MM.1S (cell line): ENCODE data around the gene PROK1.

Experiments
- DNase-seq: peaks from one replicate; pipeline ENCODE4 v3.0.0-alpha.2; 2015
- H2AFZ ChIP-seq: fragments of 300-600 bp; sonication (generic); 2 replicates; pipeline ENCODE4 v1.6.0; 2016; ENCODE audit warnings: antibody characterized with exemption, low read length
- H3F3A ChIP-seq: fragments of 300-600 bp; sonication (generic); 2 replicates; pipeline ENCODE4 v1.6.1; 2016; ENCODE audit warnings: mild to moderate bottlenecking, antibody characterized with exemption, low read length, moderate library complexity, mixed read lengths; ENCODE audit not compliant: insufficient read depth
- H3K27ac ChIP-seq: fragments of 300-600 bp; sonication (generic); 2 replicates; pipeline ENCODE4 v1.5.1; 2016; ENCODE audit warnings: mild to moderate bottlenecking, low read length
- H3K27me3 ChIP-seq: fragments of 300-600 bp; sonication (generic); replicated peaks from 2 replicates; pipeline ENCODE4 v1.6.0; 2016; ENCODE audit warnings: low read length; ENCODE audit not compliant: insufficient read depth
- H3K36me3 ChIP-seq: fragments of 300-600 bp; sonication (generic); replicated peaks from 2 replicates; pipeline ENCODE4 v1.6.1; 2016; ENCODE audit warnings: mild to moderate bottlenecking, low read length, mixed read lengths; ENCODE audit not compliant: insufficient read depth
- H3K4me1 ChIP-seq: fragments of 300-600 bp; sonication (generic); 2 replicates; pipeline ENCODE4 v1.6.1; 2016; ENCODE audit warnings: low read length, mixed read lengths
- H3K4me2 ChIP-seq: fragments of 300-600 bp; sonication (generic); 2 replicates; pipeline ENCODE4 v1.6.0; 2016; ENCODE audit warnings: low read depth, low read length
- H3K4me3 ChIP-seq: fragments of 300-600 bp; sonication (generic); 2 replicates; pipeline ENCODE4 v1.5.1; 2016; ENCODE audit warnings: low read length, mixed read lengths
- H3K79me2 ChIP-seq: fragments of 300-600 bp; sonication (generic); 2 replicates; pipeline ENCODE4 v1.6.1; 2016; ENCODE audit warnings: mixed run types, low read length, mixed read lengths
- H3K9ac ChIP-seq: fragments of 300-600 bp; sonication (generic); 2 replicates; pipeline ENCODE4 v1.6.1; 2016; ENCODE audit warnings: low read length, mixed read lengths
- H3K9me2 ChIP-seq: fragments of 300-600 bp; sonication (generic); replicated peaks from 2 replicates; pipeline ENCODE4 v1.6.1; 2016; ENCODE audit warnings: mild to moderate bottlenecking, low read length, mixed read lengths; ENCODE audit not compliant: insufficient read depth
- H3K9me3 ChIP-seq: fragments of 300-600 bp; sonication (generic); replicated peaks from 2 replicates; pipeline ENCODE4 v1.6.1; 2016; ENCODE audit warnings: mild to moderate bottlenecking, low read length, mixed read lengths; ENCODE audit not compliant: insufficient read depth
- H4K20me1 ChIP-seq: fragments of 300-600 bp; sonication (generic); 2 replicates; pipeline ENCODE4 v1.6.1; 2016; ENCODE audit warnings: mild to moderate bottlenecking, low read length, moderate library complexity, mixed read lengths; ENCODE audit not compliant: insufficient read depth
- CTCF ChIP-seq: fragments of 300-600 bp; sonication (generic); IDR thresholded peaks from 2 replicates; pipeline ENCODE4 v1.5.1; 2016; ENCODE audit warnings: antibody characterized with exemption, low read length, mixed read lengths
- EZH2 ChIP-seq: fragments of 300-600 bp; sonication (generic); optimal IDR thresholded peaks from 2 replicates; pipeline ENCODE3; 2017; ENCODE audit warnings: low read depth, mild to moderate bottlenecking, antibody characterized with exemption, low read length, mixed read lengths
- EZH2phosphoT487 ChIP-seq: fragments of 300-600 bp; sonication (generic); IDR thresholded peaks from 2 replicates; pipeline ENCODE4 v1.6.1; 2018; ENCODE audit warnings: antibody characterized with exemption, low read length

PROK1 gene

GRCh38 chr1:110463725-110464124 is 12.8 kb downstream of the PROK1 start:
- Histone ChIP-seq H3K27ac (no peak overlapping the region), H4K20me1 (no peaks in the 10 kb centered on the region), H3K9me2 (no peaks in the 10 kb centered on the region), H3F3A (no peaks in the 10 kb centered on the region), H3K9me3 (no peaks in the 10 kb centered on the region), H2AFZ (no peak overlapping the region), H3K9ac (no peak overlapping the region), H3K4me3 (no peak overlapping the region), H3K4me1 (no peaks in the 10 kb centered on the region), H3K4me2 (no peak overlapping the region), H3K79me2 (no peaks in the 10 kb centered on the region), H3K36me3 (no peaks in the 10 kb centered on the region), H3K27me3 (no peaks in the 10 kb centered on the region)
- DNase-seq = no peak
- TF ChIP-seq EZH2 = no peak

- no peak for DNase-seq
- Histone ChIP-seq H3K4me3 (no peak overlapping the region), H3K9ac (no peak overlapping the region), H3K4me1 (no peaks in the 10 kb centered on the region), H3K9me2 (no peaks in the 10 kb centered on the region), H3K27ac (no peak overlapping the region; the same call in 1 of the 2 replicates), H2AFZ (no peak overlapping the region), H3K4me2 (no peak overlapping the region), H3K27me3 (no peaks in the 10 kb centered on the region), H3F3A (no peaks in the 10 kb centered on the region), H3K9me3 (no peaks in the 10 kb centered on the region), H3K79me2 (no peaks in the 10 kb centered on the region), H3K36me3 (no peaks in the 10 kb centered on the region), H4K20me1 (no peaks in the 10 kb centered on the region)
- TF ChIP-seq CTCF = no peak
- TF ChIP-seq EZH2phosphoT487 = no peak
- TF ChIP-seq EZH2 = no peak
Measured at GRCh38 chr1:110464340-110464739, 13.4 kb downstream of the PROK1 start.

GRCh38 chr1:110465038-110465813 is 14.3 kb downstream of the PROK1 start:
- no peak overlapping the region for H3K4me2 ChIP-seq
- H2AFZ ChIP-seq = no peak overlapping the region
- H4K20me1 ChIP-seq = no peaks in the 10 kb centered on the region
- no peaks in the 10 kb centered on the region for H3K36me3 ChIP-seq
- H3K27ac ChIP-seq = peak overlapping the region; percentile 35; the same call in 1 of the 2 replicates
- H3K4me3 ChIP-seq = no peak overlapping the region
- H3K27me3 ChIP-seq = no peaks in the 10 kb centered on the region
- H3K4me1 ChIP-seq = no peaks in the 10 kb centered on the region
- H3F3A ChIP-seq = no peaks in the 10 kb centered on the region
- DNase-seq = peak; percentile 30
- no peak overlapping the region for H3K9ac ChIP-seq
- no peaks in the 10 kb centered on the region for H3K79me2 ChIP-seq
- no peak for TF ChIP-seq EZH2phosphoT487
- no peak for TF ChIP-seq CTCF
- no peak for TF ChIP-seq EZH2
- H3K9me3 ChIP-seq = no peaks in the 10 kb centered on the region
- H3K9me2 ChIP-seq = no peaks in the 10 kb centered on the region

- Histone ChIP-seq H3K36me3 (no peaks in the 10 kb centered on the region), H3K27ac (peak overlapping the region; percentile 35; the same call in 1 of the 2 replicates), H3K4me2 (no peak overlapping the region)
Measured at GRCh38 chr1:110465814-110466380, 14.9 kb downstream of the PROK1 start.

More at GRCh38 chr1:110465814-110466380, 14.9 kb downstream of the PROK1 start:
- H3K79me2 ChIP-seq = no peaks in the 10 kb centered on the region
- no peaks in the 10 kb centered on the region for H3K9me3 ChIP-seq
- H3F3A ChIP-seq = no peaks in the 10 kb centered on the region
- no peaks in the 10 kb centered on the region for H4K20me1 ChIP-seq
- H3K4me3 ChIP-seq = no peak overlapping the region
- no peaks in the 10 kb centered on the region for H3K4me1 ChIP-seq
- no peak overlapping the region for H2AFZ ChIP-seq
- TF ChIP-seq EZH2phosphoT487 (no peak), EZH2 (no peak), CTCF (no peak)
- no peaks in the 10 kb centered on the region for H3K9me2 ChIP-seq
- DNase-seq = no peak
- no peaks in the 10 kb centered on the region for H3K27me3 ChIP-seq
- no peak overlapping the region for H3K9ac ChIP-seq
